Naive thymus-derived CD4-positive, alpha-beta T cell (primary cell): ENCODE data around the gene OSBPL9. TPM values are rescaled to one million over a fixed set of nuclear protein-coding genes. Genes with fewer than 3 reads are reported as not detected.

Experiments
- ATAC-seq: fragments of 150-1000 bp; cut with Tn5 transposase; 2 replicates; pipeline ENCODE4 v1.10.0; 2021; ENCODE audit warnings: mild to moderate bottlenecking, moderate library complexity
- CTCF ChIA-PET: fragments of 350-600 bp; sonication (Branson Sonifier 250); formaldehyde crosslinking; loops from one replicate; lab custom pipeline; 2021; ENCODE audit warnings: antibody characterized with exemption; lab: Charles Lee
- POLR2A ChIA-PET: fragments of 350-600 bp; sonication (Branson Sonifier 250); formaldehyde crosslinking; loops from one replicate; lab custom pipeline; 2021; ENCODE audit warnings: antibody characterized with exemption, inconsistent platforms; lab: Charles Lee
- DNase-seq, 9 donors: peaks; one replicate each; pipeline versions ENCODE4 v3.0.0 to v3.0.0-alpha.2; 2020 to 2022; ENCODE audit warnings: mixed read lengths in 1 of 9
- H3K27ac ChIP-seq: one replicate; pipeline ENCODE4 v1.7.0; 2013; ENCODE audit warnings: mild to moderate bottlenecking, low read depth, low read length, moderate library complexity
- H3K27me3 ChIP-seq, 2 donors: one replicate each; pipeline ENCODE4 v1.7.0; 2013; ENCODE audit warnings: low read length in 2 of 2, mild to moderate bottlenecking in 2 of 2, moderate library complexity in 2 of 2; ENCODE audit not compliant: control insufficient read depth in 2 of 2, insufficient read depth in 2 of 2
- H3K36me3 ChIP-seq, 3 experiments: 1 replicate in 2 of 3; 2 replicates in 1 of 3; pipeline ENCODE4 v1.7.0; 2013; ENCODE audit warnings: low read length in 3 of 3, mild to moderate bottlenecking in 3 of 3, moderate library complexity in 1 of 3; ENCODE audit not compliant: insufficient read depth in 3 of 3, control insufficient read depth in 2 of 3
- H3K4me1 ChIP-seq, 2 donors: one replicate each; pipeline ENCODE4 v1.7.0; 2013; ENCODE audit warnings: low read length in 2 of 2, mild to moderate bottlenecking in 2 of 2, moderate library complexity in 1 of 2; ENCODE audit not compliant: control insufficient read depth in 2 of 2, insufficient read depth in 2 of 2
- H3K4me3 ChIP-seq: 2 replicates; pipeline ENCODE4 v1.7.0; 2013; ENCODE audit warnings: mild to moderate bottlenecking, low read length
- H3K9me3 ChIP-seq, 3 experiments: 1 replicate in 2 of 3; 2 replicates in 1 of 3; pipeline ENCODE4 v1.7.0; 2013; ENCODE audit warnings: low read length in 3 of 3; ENCODE audit not compliant: control insufficient read depth in 2 of 3
- H3K27ac Mint-ChIP-seq, 9 donors: one replicate each; pipeline ENCODE4 v1.8.0; 2020 to 2022; ENCODE audit warnings: mixed read lengths in 9 of 9, mild to moderate bottlenecking in 8 of 9, moderate library complexity in 5 of 9, inconsistent platforms in 2 of 9
- H3K27me3 Mint-ChIP-seq, 5 donors: one replicate each; pipeline ENCODE4 v1.8.0; 2021 to 2022; ENCODE audit warnings: mixed read lengths in 5 of 5, mild to moderate bottlenecking in 1 of 5
- H3K36me3 Mint-ChIP-seq, 5 donors: one replicate each; pipeline ENCODE4 v1.8.0; 2020 to 2022; ENCODE audit warnings: mixed read lengths in 5 of 5, mild to moderate bottlenecking in 3 of 5, inconsistent platforms in 1 of 5
- H3K4me1 Mint-ChIP-seq, 7 donors: one replicate each; pipeline ENCODE4 v1.8.0; 2020 to 2022; ENCODE audit warnings: mixed read lengths in 7 of 7, mild to moderate bottlenecking in 3 of 7, inconsistent platforms in 1 of 7
- H3K4me3 Mint-ChIP-seq, 10 donors: one replicate each; pipeline ENCODE4 v1.8.0; 2020 to 2022; ENCODE audit warnings: mild to moderate bottlenecking in 10 of 10, mixed read lengths in 10 of 10, moderate library complexity in 6 of 10, inconsistent platforms in 2 of 10
- H3K9me3 Mint-ChIP-seq, 11 donors: one replicate each; pipeline ENCODE4 v1.8.0; 2020 to 2022; ENCODE audit warnings: mixed read lengths in 11 of 11, mild to moderate bottlenecking in 4 of 11, inconsistent platforms in 1 of 11, moderate library complexity in 1 of 11
- intact Hi-C, 2 donors: fragments of 100-400 bp; cut with micrococcal nuclease; formaldehyde crosslinking; loops; one replicate each; pipeline ENCODE4 v1.15.1; 2023
- polyA plus RNA-seq, 2 donors: library from polyadenylated mRNA; unstranded; fragments of 300-500 nt; fragmentation: Illumina TruSeq; gene quantifications; one replicate each; pipeline ENCODE4 v1.2.3, GENCODE V29; 2021
- total RNA-seq, 6 experiments: library from RNA in 5 of 6; stranded (reverse) in 5 of 6; gene quantifications; 1 replicate in 5 of 6; 2 replicates in 1 of 6; pipeline ENCODE4 v1.2.3 and lab custom pipeline; 2021 to 2026

Gene OSBPL9
- total and polyA plus RNA-seq, 7 experiments from 2014 or later, result 44.5 to 63.2 (median 46.6) TPM

GRCh38 chr1:51623025-51623424, 6.1 kb downstream of the OSBPL9 start:
- Mint-ChIP-seq H3K4me3 (no peak overlapping the region), H3K36me3 (peaks cover 0 to 19% (median 0%) of the 10 kb centered on the region in 5 donors), H3K4me1 (peaks cover 24 to 70% (median 63%) of the 10 kb centered on the region in 7 donors), H3K27ac (peak overlapping the region in 1 of 9 donors; percentile 3), H3K27me3 (no peaks in the 10 kb centered on the region), H3K9me3 (no peaks in the 10 kb centered on the region)
- Histone ChIP-seq H3K4me3 (no peak overlapping the region), H3K27me3 (no peaks in the 10 kb centered on the region), H3K27ac (no peak overlapping the region), H3K9me3 (no peaks in the 10 kb centered on the region), H3K4me1 (peaks cover 0 to 4% of the 10 kb centered on the region in 2 donors), H3K36me3 (no peaks in the 10 kb centered on the region)
- intact Hi-C loops, result loop anchor here in 1 of 2 donors (10.0 kb wide), 1 partner anchor 382 kb away; no protein-coding TSS in a partner anchor
- DNase-seq (no peak), ATAC-seq (no peak)
- CTCF ChIA-PET, result no interaction called here
- POLR2A ChIA-PET, result no interaction called here

DNA sequence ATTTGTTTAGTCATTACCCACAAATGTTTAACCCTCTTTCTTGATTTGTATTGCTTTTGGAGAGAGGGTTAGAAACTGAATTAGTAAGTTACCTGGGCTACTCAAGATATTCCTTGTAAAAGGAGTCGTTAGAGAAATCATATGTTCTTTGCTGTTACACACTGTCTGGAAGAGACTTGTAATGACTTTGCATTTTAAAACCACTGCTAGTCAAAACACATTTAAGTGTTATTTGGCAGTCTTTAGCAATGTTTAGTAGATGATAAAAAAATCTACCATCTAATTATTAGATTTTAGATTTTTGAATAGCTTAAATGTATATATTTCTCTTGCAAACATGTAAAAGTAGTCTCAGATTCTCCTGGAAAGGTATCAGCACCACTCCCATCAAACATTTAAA, 6.6 kb downstream of the OSBPL9 start:
- CTCF ChIA-PET, result no interaction called here
- H3K4me3 Mint-ChIP-seq, result no peak overlapping the region
- POLR2A ChIA-PET, result interaction anchor here (0.6 kb wide), 1 partner anchor 12 kb away, joined by 3 read pairs; no protein-coding TSS in a partner anchor
- no peak for ATAC-seq
- no peaks in the 10 kb centered on the region for H3K27me3 ChIP-seq
- no peaks in the 10 kb centered on the region for H3K36me3 ChIP-seq
- peak overlapping the region in 1 of 9 donors; percentile 3 for H3K27ac Mint-ChIP-seq
- no peaks in the 10 kb centered on the region for H3K4me1 ChIP-seq
- peaks cover 0 to 19% (median 0%) of the 10 kb centered on the region in 5 donors for H3K36me3 Mint-ChIP-seq
- no peak for DNase-seq
- H3K27me3 Mint-ChIP-seq, result no peaks in the 10 kb centered on the region
- no peak overlapping the region for H3K4me3 ChIP-seq
- no peaks in the 10 kb centered on the region for H3K9me3 Mint-ChIP-seq
- no peak overlapping the region for H3K27ac ChIP-seq
- intact Hi-C loops, result loop anchor here in 1 of 2 donors (10.0 kb wide), 1 partner anchor 381 kb away; no protein-coding TSS in a partner anchor
- H3K9me3 ChIP-seq, result no peaks in the 10 kb centered on the region
- H3K4me1 Mint-ChIP-seq, result peaks cover 20 to 67% (median 62%) of the 10 kb centered on the region in 7 donors

DNA sequence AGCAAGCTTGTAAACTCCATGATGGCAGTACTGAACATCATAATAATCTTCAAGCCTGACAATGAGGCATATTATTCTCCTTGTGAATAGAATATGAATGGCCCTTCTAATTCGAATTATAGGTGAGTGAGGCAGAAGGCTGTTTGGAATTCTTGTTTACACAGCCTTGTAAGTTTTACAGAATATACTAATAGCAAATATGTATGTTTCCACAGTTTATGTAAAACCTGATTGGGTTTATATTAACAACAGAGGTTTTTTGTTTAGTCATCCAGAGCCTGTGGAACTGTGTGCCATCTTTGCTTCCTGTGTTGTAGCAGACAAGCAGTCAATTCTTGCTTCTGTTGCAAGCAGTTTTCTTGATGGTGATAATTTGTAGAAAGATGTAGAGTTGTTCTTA, 8.0 kb downstream of the OSBPL9 start:
- POLR2A ChIA-PET, result no interaction called here
- Histone ChIP-seq H3K4me3 (no peak overlapping the region), H3K36me3 (no peaks in the 10 kb centered on the region), H3K27ac (no peak overlapping the region), H3K27me3 (no peaks in the 10 kb centered on the region), H3K9me3 (no peaks in the 10 kb centered on the region), H3K4me1 (no peaks in the 10 kb centered on the region)
- H3K4me3 Mint-ChIP-seq, result no peak overlapping the region
- intact Hi-C loops, result loop anchor here in 1 of 2 donors (10.0 kb wide), 1 partner anchor 380 kb away; no protein-coding TSS in a partner anchor
- peaks cover 17 to 65% (median 54%) of the 10 kb centered on the region in 7 donors for H3K4me1 Mint-ChIP-seq
- CTCF ChIA-PET, result no interaction called here
- H3K36me3 Mint-ChIP-seq, result peaks cover 0 to 25% (median 0%) of the 10 kb centered on the region in 5 donors
- DNase-seq (no peak), ATAC-seq (no peak)
- H3K27ac Mint-ChIP-seq, result peak overlapping the region in 1 of 9 donors; percentile 59
- H3K27me3 Mint-ChIP-seq, result no peaks in the 10 kb centered on the region
- H3K9me3 Mint-ChIP-seq, result peaks cover 0 to 2% (median 0%) of the 10 kb centered on the region in 11 donors

GRCh38 chr1:51627672-51628071, 10.8 kb downstream of the OSBPL9 start:
- Mint-ChIP-seq H3K4me1 (peaks cover 9 to 57% (median 46%) of the 10 kb centered on the region in 7 donors), H3K9me3 (peaks cover 0 to 2% (median 0%) of the 10 kb centered on the region in 11 donors), H3K27me3 (no peaks in the 10 kb centered on the region), H3K36me3 (peaks cover 0 to 22% (median 0%) of the 10 kb centered on the region in 5 donors), H3K27ac (peak overlapping the region in 1 of 9 donors; percentile 22), H3K4me3 (no peak overlapping the region)
- ChIA-PET POLR2A (interaction anchor here (0.6 kb wide), 1 partner anchor 227 kb away, joined by 3 read pairs; no protein-coding TSS in a partner anchor), CTCF (interaction anchor here (0.7 to 2.2 kb wide), 6 partner anchors 18 to 326 kb away, joined by 3 to 6 read pairs (median 4); no protein-coding TSS in a partner anchor)
- H3K4me3 ChIP-seq, result no peak overlapping the region
- H3K4me1 ChIP-seq, result no peaks in the 10 kb centered on the region
- H3K36me3 ChIP-seq, result no peaks in the 10 kb centered on the region
- ATAC-seq (no peak), DNase-seq (peak in 3 of 9 donors; percentile 9 to 18 (median 14))
- intact Hi-C loops, result loop anchor here (1.0 to 10.0 kb wide), 2 partner anchors 142 to 377 kb away; no protein-coding TSS in a partner anchor
- no peaks in the 10 kb centered on the region for H3K27me3 ChIP-seq
- no peaks in the 10 kb centered on the region for H3K9me3 ChIP-seq
- H3K27ac ChIP-seq, result no peak overlapping the region

DNA sequence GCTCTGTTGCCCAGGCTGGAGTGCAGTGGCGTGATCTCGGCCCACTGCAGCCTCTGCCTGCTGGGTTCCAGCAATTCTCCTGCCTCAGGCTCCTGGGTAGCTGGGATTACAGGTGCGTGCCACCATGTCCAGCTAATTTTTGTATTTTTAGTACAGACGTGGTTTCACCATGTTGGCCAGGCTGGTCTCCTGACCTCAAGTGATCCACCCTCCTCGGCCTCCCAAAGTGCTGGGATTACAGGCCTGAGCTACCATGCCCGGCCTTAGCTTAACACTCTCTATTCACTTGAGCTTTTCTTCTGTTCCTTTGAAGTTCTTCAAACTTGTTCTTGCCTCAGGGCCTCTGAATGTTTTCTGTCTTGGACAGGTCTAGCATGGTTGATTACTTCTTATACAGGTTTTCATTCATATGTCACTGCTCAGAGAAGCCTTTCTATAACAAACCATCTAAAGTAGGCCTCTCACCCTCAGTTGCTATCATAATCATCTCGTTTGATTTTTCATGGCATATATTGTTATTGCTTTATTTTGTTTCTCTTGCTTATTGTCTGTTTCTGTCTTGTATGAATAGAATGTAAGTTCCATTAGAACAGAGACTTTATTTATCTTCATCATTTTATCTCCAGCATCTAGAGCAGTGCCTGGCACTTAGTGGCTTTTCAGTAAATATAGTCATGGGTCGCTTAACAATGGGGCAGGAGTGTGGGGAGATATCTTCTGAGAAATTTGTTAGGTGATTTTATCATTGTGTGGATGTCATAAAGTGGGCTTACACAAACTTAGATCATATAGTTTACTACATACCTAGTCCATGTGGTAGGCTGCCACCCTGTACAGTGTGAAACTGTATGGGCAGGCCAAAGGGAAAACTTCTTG, 12.1 kb downstream of the OSBPL9 start:
- H3K27me3 Mint-ChIP-seq, result no peaks in the 10 kb centered on the region
- POLR2A ChIA-PET, result no interaction called here

DNA sequence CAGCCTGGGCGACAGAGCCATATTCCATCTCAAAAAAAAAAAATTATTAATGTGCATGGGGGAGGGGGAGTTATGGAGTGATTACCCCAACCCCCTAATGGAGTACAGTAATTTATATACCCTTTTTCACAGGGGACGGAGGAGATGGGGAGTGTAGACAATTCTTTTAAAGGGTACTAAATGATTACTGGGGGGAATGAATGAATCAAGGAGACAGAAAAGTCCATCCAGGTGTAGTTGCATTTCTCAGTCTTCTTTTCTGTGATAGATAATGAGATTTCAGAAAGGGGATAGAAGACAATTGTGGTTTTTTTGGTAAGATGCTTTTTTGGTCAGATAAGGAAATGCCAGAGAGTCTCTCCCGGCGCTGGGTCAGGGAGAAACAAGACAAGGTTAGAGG, 13.0 kb downstream of the OSBPL9 start:
- H3K36me3 Mint-ChIP-seq, result peaks cover 0 to 29% (median 5%) of the 10 kb centered on the region in 5 donors
- no peaks in the 10 kb centered on the region for H3K27me3 Mint-ChIP-seq
- no peaks in the 10 kb centered on the region for H3K36me3 ChIP-seq
- H3K4me3 Mint-ChIP-seq, result no peak overlapping the region
- intact Hi-C loops, result loop anchor here in 1 of 2 donors (10.0 kb wide), 1 partner anchor 375 kb away; no protein-coding TSS in a partner anchor
- H3K4me1 Mint-ChIP-seq, result peaks cover 11 to 57% (median 46%) of the 10 kb centered on the region in 7 donors
- peaks cover 0 to 2% (median 0%) of the 10 kb centered on the region in 11 donors for H3K9me3 Mint-ChIP-seq
- H3K9me3 ChIP-seq, result no peaks in the 10 kb centered on the region
- CTCF ChIA-PET, result no interaction called here
- POLR2A ChIA-PET, result no interaction called here
- ATAC-seq (no peak), DNase-seq (no peak)
- no peaks in the 10 kb centered on the region for H3K4me1 ChIP-seq
- H3K27ac Mint-ChIP-seq, result no peak overlapping the region
- H3K27ac ChIP-seq, result no peak overlapping the region
- H3K27me3 ChIP-seq, result no peaks in the 10 kb centered on the region
- H3K4me3 ChIP-seq, result no peak overlapping the region

More for the DNA sequence above, 12.1 kb downstream of the OSBPL9 start:
- Histone ChIP-seq H3K9me3 (no peaks in the 10 kb centered on the region), H3K27ac (no peak overlapping the region), H3K4me3 (no peak overlapping the region), H3K36me3 (no peaks in the 10 kb centered on the region), H3K27me3 (no peaks in the 10 kb centered on the region), H3K4me1 (no peaks in the 10 kb centered on the region)
- peaks cover 9 to 51% (median 41%) of the 10 kb centered on the region in 7 donors for H3K4me1 Mint-ChIP-seq
- peaks cover 0 to 23% (median under 1%) of the 10 kb centered on the region in 5 donors for H3K36me3 Mint-ChIP-seq
- ATAC-seq, result peak; percentile 34
- H3K4me3 Mint-ChIP-seq, result no peak overlapping the region
- no peak overlapping the region for H3K27ac Mint-ChIP-seq
- H3K9me3 Mint-ChIP-seq, result peaks cover 0 to 2% (median 0%) of the 10 kb centered on the region in 11 donors
- intact Hi-C loops, result loop anchor here in 1 of 2 donors (10.0 kb wide), 1 partner anchor 376 kb away; no protein-coding TSS in a partner anchor
- CTCF ChIA-PET, result interaction anchor here (1.2 kb wide), 1 partner anchor 94 kb away, joined by 4 read pairs; no protein-coding TSS in a partner anchor
- DNase-seq, result no peak
